Stimulated activated CD8-positive, alpha-beta memory T cell treated with anti-CD3 and anti-CD28 coated beads, Interleukin-4, amount 100 ng/mL, for 1 hour (primary cell): ENCODE data around the gene GLI2.

Experiments
- DNase-seq, 2 donors: peaks; one replicate each; pipeline ENCODE4 v3.0.0-alpha.2; 2020; ENCODE audit warnings: low read depth in 2 of 2, low spot score in 1 of 2

The GLI2 gene

DNA sequence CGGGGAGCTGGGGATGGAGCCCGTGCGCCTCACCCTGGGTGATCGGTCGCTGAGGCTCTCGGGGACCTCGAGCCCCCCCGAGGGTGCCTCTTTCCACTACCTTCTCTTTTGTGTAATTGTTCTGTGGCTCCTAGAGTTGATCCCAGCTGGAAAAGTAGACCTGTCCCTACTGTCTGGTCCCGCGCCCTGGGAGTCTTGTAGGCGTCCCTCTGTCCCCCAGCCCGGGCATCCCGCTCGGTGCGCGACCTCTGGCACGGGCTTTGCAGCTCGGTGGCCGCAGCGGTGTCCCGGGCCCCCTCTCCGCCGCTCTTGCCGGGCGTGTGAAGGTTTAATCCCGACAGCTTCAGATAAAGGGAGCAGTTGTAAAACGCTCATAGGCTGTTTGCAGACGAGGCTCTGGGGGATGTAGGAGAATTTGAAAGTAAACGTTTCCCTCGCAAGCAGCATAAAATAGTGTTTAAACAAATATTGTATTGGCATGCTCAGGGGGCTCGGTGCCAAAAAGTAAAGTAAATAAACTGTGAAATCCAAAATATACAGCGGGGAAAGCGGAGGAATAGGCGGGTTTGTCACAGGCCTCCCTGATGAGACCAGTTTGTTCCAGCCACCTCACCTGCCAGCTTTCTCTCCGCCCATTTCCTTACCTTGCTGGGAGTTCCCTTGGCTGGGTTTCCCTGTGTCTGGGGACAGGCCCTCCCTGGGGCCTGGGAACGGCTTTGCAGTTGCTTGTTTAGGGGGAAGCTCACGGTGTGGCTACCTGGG is 1.9 kb downstream of the GLI2 start:
- DNase-seq: no peak

DNA sequence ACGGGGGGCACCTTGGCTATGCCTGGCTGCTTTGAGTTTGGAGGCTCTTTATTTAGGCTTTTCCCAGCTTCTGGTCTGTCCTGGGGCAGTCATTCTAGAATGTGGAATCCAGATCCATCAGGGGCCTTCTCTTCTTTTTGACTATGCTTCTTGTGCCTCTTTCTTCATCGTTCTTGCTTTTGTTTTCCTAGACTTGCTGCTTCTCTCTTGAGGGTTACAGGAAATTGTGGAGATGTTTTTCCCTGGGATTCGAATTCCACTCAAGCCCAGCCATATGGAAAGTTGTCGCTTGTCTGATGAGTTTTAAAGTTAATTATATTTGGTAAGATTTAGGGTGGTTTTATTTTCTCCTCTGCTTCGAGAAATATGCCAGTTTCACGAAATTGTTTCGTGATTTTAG is 2.4 kb downstream of the GLI2 start:
- no peak for DNase-seq

DNA sequence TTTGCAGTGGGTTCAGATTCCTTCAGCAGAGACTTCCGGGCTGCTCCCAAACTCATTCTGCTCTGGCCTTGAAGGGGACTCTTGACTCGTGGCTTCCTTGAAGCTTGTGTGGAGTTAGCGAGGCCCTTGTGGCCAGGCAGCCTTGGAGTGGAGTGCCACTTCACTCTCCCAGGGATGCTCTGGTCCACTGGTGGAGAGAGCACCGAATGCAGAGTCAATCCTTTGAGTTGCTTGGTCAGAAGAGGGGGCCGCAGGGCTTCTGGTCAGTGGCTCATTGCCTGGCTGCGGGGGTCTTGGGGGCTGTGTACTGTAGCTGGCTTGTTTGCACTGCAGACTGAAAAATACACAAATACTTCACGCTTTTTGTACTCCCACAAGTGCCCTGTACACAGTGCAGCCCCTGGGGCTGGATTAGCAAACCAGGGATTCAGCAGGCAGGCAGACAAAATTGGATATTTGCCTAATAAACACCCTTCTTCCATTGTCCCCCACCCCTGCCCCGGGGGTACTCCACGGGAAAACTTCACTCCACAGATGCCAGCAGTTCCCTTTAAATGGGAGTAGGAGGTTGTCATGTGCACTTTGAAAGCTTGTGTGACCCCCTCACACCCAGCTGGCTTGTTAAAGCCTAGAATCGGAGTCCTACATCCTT is 3.2 kb downstream of the GLI2 start:
- no peak for DNase-seq

DNA sequence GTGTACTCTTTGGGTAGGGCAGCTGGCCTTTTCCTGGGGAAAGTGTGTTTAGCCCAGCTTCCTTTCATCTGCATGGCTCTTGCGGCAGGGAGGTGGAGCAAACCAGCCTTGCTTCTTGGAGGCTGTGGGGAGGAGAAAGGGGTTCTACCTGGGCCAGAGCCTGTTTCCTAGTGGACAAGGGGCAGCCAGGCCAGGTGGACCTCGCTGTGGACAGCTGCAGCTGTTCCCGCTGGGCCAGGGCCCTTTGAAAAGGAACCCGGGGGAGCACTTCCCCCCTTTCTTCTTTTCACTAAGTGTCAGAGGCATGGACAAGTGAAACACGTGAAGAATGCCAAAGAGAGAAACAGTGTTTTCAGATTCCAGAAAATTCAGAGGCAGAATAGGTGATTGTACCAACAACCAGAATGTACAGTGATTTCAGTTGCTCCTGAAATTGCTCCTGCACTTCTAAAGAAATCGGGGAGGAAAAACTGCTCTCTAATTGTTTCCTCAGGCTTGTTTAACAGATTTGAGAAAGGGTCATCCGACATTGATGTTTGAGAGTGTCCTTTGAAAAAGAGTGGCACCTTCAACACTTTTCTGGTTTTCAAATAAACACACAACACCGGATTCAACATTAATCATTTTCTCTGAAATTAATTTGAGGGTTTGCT is 3.9 kb downstream of the GLI2 start:
- DNase-seq: no peak

DNA sequence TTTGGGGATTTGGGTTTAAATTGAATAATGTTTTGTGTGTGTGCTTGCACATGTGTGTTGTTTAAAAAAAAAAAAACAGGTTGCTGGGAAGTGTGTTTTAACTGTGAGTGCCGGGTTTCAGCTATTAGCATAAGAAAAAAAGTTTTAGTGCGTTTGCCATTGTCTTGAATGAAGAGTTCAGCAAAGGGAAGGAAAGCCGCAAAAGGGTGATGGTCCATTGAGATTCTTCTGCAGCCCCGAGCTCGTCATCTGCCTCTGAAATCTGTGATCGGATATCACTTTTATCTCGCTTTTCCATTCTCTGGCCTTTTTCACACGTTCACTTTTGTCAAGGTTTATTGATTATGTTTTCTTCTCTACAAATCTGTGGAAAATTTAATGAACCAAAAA is 4.7 kb downstream of the GLI2 start:
- DNase-seq: no peak

DNA sequence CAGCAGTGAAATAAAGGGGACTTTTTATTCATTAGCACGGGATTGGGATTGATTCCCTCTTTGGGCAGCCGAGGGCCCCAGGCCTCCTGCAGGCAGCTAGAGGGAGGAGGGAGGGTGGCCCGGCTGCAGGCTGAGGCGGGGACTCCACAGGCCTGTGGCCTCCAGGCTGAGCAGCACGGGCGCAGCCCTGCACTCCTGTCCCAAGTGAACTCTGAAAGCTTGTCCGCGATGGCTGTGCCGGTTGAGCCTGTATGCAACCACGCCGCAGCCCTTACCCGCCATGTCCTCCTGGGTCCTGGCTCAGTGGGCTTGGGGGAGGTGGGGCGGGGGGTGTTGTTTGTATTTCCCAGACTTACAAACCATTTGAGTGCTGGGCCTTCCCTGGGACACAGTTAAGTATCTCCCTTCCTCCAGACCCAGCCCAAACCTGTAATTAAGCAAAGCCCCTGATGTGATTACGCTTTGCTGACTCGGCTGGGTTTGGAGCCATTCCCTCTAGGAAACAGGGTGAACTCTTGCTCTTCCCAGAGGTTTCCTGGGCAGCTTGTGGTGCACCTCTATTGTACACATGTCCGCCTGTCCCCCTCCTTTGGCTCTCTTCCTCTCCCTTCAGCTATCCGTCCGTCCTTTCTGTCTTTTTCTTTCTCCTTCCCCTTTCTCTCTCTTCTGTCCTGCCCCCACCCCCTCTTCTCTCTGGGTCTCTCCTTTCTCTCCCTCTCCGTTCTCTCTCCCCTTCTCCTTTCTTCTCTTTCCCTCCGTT is 5.3 kb downstream of the GLI2 start:
- DNase-seq: no peak

DNA sequence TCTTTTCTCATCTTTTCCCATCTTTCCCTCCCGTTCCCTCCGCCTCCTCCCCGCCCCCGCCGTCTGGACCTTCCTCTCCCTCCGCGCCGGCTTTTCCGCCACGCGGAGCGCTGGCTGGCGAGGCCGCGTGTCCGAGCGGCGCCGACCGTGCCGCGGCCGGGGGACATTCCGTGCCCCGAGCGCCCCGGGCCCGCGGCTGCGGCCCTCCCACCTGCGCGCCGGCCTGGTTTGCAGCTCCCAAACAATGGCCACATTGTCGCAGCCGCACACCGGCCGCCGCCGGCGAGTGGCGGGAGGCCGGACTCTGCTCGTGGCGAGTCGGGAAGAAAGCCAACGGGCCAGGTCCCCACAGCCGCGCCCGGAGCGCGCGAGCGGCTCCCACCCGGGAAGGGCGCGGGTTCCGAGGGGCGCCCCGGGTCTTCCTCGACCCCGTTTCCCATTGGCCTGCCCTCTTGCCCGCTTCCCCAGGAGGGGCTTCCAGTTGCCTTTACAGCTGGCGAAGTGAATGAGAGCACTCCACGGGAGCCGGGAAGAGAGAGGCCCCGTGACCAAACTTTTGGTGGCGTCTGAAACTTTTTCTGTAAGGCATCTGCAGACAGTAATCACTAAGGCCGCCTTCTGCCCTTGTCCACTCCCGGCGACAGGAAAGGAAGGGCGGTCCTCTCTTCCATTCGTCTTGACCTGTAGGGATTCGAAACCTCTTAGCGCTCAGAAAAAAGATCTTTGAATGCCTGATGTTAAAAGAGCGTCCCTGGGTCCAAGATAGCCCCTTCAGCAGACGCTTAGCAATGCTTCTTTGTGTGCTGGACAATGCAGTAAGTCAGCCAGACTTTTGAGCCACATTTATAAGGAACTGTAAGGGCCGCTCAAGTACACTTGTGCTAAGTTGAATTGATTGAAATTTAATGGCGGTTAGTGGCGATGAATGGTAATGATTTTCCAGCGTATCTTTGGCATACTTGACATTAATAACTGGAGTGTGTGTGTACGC is 6.2 kb downstream of the GLI2 start:
- no peak for DNase-seq

DNA sequence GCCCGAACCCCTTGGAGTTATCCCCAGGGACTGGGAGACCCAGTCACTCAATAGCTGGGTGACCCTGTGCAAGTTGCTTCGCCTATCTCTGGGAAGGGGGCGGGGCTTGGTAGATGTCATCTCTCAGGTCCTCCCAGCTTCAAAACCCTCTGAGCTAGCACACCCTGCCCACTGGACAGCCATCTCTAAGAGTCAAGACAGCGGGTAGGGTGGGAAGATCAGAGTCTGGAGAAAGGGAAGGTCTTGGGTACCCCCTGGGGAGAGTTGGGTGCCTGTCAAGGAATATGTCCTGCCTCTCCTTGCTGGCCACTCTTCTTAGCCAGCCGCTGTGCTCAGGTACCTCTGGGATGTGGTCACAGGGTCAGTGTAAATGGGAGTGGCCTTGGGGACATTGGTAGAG is 8.0 kb downstream of the GLI2 start:
- DNase-seq: no peak

DNA sequence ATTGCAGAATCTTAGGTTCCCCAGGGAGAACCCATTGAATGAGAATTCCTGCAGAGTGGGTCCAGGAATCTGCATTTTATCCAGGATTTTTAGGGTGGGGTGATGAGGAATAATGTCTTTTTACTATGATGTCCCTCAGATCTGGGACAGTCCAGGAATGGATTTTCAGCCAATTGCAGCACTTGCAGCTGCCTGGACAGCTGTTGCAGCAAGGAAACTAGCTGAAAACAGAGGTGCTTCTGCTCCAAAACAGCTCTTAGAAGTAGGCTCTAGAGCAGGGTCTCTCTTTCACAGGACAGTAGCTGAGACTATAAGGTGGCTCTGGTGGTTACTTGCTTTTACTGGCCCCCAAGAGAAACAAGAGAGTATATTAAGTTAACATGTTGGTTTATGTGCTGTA is 9.1 kb downstream of the GLI2 start:
- no peak for DNase-seq

DNA sequence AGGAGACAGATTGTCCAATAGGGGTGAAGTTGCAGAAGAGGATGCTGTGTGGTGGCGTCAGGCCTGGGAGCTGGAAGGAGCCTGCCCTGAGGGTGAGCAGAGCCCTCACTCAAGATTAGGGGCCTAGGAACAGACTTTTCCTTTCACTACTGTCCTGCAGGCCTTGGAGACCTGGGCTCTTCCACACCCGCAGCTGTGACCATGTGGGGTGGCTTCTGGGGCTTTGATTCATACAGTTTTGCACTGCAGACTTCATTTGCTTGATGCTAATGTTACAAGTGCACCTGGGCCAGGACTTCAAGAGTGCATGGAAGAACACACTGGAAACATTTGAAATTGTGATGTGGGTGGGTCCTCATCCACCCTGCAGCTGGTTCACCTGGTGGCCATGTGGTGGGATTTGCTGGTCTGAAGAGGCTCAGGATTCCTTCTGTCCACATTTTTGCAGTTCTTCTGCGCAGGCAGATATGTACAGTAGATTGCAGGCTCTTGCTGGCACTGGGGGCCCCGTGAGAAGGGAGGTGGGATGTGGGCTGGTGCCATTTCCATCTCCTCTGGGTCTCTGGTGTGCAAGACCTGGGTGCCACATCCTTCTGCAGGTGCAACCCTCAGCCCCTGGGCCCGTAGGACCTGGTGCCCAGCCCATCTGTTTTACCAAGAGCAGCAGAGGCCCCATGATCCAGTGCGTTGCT is 9.9 kb downstream of the GLI2 start:
- DNase-seq: no peak

DNA sequence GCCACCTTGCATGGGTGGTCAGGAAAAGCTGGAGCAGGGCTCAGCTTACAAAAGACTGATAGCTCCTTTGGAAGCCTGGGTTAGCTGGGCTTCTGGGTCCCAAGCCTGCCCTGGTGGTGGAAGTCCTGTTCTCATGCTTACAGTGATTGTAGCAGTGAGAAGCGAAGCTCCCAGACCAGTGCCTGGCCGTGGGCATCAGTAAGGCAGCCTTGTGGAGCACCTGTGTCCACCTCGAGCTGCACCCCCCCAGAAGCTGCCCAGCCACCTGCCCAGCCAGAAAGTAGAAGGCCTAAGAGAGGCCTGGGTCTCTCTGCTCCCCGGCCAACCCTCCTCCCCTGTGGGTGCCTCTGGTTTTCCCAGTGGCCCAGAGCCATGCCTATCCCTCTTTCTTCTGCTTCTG is 10.5 kb downstream of the GLI2 start:
- no peak for DNase-seq

DNA sequence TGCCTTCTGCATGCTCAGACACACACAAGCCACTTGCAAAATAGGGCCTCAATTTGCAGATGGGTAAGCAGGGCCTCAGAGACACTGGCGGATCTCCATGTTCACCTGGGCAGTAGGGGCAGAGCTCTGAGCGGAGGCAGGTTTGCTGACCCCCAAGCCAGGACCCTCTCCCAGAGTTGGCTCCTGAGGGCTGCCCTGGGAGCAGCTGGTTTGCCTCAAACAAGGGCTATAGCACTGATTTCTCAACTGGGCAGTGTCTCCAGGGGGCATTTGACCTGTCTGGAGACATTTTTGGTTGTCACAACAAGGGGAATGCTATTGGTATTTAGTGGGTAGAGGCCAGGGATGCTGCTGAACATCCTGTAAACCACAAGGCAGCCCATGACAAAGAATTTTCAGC is 11.6 kb downstream of the GLI2 start:
- no peak for DNase-seq

DNA sequence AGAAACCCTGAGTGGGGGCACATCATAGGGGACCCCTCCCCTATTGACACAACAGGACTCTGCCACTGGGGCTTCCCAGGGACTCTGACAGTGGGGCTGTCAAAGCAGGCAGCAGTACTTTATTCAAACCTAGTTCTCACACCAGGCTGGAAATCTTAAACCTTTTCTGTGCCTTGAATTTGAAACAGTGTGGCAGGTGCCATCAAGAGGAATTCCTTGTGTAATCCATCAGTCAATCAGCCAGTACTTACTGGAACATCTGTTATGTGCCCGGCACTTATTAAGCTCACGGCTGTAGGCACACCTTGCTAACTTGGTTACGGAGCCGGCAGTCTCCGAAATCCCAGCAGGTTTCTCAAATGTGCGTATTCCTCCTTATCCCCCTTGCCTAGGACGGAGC is 12.0 kb downstream of the GLI2 start:
- no peak for DNase-seq

DNA sequence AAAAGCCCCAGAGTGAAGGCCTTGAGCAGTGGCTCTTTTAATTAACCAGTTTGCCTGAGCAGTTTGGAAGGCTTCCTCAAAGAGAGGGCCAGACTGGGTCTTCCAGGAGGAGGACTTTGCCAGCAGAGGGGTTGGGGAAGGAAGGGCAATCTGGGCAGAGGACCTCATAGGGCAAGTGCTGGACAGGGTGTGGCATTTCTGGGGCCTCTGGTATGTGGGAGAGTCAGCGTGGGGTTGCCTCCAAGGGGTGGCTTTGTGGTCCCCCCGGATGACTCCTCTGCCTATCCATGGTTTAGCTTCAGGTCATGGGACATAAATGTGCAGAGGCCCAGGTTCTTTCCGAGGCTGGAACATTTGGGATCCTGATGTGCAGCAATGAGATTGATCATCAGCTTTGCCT is 12.6 kb downstream of the GLI2 start:
- DNase-seq: no peak

DNA sequence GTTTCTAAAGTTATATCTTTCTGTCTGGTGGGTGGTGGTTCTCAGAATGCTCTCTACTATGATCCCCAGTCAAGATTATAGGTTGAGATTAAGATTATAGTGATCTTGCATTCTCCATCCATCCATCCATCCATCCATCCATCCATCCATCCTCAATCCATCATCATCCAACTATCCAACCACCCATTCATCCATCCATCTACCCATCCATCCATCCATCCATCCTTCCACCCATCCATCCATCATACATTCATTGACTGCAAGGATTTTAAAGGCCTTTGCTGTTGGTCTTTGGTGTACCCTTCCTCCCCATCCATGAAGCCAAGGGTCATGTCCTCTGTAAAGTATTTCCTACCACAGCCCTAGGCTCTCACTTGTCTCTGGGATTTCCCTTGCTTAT is 13.1 kb downstream of the GLI2 start:
- no peak for DNase-seq

DNA sequence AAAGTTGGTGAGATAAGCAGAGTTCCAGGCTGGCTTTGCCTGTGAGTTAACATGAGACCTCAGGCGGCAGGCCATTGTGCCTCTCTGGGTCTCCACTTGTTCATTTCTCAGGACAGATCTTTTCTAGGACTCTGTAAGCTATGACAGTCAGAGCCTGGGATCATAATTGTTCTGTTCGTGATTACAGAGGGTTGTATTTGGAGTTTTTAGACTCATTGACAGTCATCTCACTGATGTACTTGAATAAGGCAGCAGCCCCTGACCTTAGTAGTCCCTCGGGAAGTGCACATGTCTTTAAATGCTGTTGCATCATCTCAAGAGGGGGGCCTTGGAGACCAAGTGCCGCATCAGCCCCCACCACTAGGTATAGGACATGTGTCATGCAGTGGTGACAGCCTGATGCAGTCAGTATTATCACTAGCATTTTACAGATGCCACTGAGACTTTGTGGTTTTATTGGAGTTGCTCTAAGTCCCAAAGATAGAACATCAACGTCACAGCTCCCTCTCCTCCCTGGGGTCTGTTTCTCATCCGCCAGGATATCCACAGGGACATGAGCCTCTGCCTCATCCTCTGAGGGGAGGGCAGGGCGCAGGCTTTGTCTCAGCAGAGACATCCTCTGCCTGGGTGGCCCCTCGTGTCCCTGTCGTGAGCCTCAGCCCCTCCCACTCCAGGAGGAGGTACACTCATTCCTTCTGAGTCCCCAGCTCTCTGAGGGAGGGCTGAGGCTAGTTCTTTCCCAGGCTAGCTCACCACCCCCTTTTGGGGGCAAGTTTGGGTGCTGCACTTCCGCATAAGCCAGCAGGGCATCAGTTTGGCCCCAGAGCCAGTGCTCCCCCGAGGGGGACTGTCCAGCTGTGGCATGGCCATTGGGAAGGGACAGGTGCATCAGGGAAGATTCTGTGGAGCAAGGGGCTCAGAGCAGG is 14.1 kb downstream of the GLI2 start:
- DNase-seq: no peak

DNA sequence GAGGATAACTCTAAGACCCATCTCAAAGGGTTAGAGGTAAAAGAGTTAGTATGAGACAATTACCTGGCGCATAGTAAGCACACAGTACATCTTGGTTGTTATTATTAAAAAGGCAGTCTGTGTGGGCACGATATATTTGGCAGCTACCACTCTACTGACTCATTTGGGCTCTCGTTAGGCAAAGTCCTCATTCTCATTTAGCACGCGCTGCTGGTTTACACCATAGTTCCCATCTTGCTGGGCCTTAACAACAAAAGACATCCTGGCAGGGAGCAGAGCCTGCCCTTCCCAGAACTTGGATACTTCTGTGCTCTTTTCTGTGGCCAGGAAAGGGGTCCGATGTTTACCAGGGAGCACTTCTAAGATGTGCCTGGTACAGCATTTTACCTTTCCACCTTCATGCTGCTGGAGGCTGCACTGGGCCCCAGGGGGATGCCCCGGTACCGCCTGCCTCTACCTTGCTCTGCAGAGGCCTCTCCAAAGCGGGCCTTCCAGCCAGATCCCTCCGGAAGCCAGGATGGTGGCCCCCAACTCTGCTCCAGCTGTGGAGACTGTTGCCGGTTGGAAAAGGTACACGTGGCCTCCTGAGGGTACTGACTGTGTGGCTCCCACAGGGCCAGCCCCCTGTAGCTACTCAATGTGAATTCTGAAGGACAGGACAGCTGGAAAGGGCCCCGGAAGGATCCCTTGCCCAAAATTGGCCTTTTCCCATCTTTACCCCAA is 15.0 kb downstream of the GLI2 start:
- DNase-seq: no peak

DNA sequence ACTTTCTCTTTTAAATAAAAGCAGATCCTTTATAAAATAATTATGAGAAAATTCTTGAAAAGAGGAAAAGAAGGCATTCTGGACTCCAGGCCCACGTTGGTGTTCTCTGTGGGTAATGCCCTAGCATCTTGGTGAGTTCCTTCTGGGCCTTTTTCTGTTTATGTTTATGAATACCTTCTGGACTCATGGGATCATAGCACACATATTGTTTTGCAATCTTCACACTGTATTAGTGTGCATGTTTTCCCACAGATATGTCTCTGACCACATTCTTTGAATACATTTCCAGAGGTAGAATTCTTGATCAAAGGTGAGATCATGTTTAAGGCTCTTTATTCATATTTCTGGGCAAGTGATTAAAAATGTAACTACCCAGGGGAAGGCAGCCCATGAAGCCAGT is 15.9 kb downstream of the GLI2 start:
- no peak for DNase-seq
